Thyroid gland (tissue), 4 donors: ENCODE data around the gene SEMA5A. TPM values are rescaled to one million over a fixed set of nuclear protein-coding genes. Genes with fewer than 3 reads are reported as not detected.

Experiments used
- DNase-seq, 2 donors: peaks; one replicate each; pipeline ENCODE4 v3.0.0-alpha.2; 2019
- H3K27ac ChIP-seq, 3 donors: fragments of 200-600 bp; sonication (generic); 1 replicate in 2 of 3; 2 replicates in 1 of 3; pipeline ENCODE4 v1.5.1; 2016 to 2019; ENCODE audit warnings: mild to moderate bottlenecking in 1 of 3, moderate library complexity in 1 of 3
- H3K27me3 ChIP-seq: fragments of 200-600 bp; sonication (generic); one replicate; pipeline ENCODE4 v1.5.1; 2019
- H3K36me3 ChIP-seq, 2 donors: fragments of 200-600 bp; sonication (generic); one replicate each; pipeline ENCODE4 v1.5.1; 2016 to 2019
- H3K4me1 ChIP-seq, 2 donors: fragments of 200-600 bp; sonication (generic); one replicate each; pipeline ENCODE4 v1.5.1; 2017 to 2019
- H3K4me3 ChIP-seq, 3 donors: fragments of 200-600 bp; sonication (generic); replicated peaks in 1 of 3; 1 replicate in 2 of 3; 2 replicates in 1 of 3; pipeline ENCODE4 v1.5.1; 2016; ENCODE audit warnings: mild to moderate bottlenecking in 1 of 3
- H3K9me3 ChIP-seq: fragments of 200-600 bp; sonication (generic); one replicate; pipeline ENCODE4 v1.5.1; 2017
- CTCF ChIP-seq, 6 experiments: fragments of 200-600 bp in 3 of 6; fragments of 450-650 bp in 3 of 6; sonication (generic) in 3 of 6; IDR thresholded peaks; one replicate each; pipeline ENCODE4 v1.5.1; 2016 to 2019; ENCODE audit warnings: antibody characterized with exemption in 6 of 6, mild to moderate bottlenecking in 2 of 6, inconsistent platforms in 1 of 6, moderate library complexity in 1 of 6
- POLR2A ChIP-seq, 2 donors: fragments of 450-650 bp; IDR thresholded peaks; one replicate each; pipeline ENCODE4 v1.6.1; 2017; ENCODE audit warnings: antibody characterized with exemption in 2 of 2, mild to moderate bottlenecking in 2 of 2, moderate library complexity in 1 of 2
- WGBS, 2 donors: methylation state at CpG; one replicate each; pipeline ENCODE4 v1.1.5; 2017; 5-methylcytosine and 5-hydroxymethylcytosine counted together
- intact Hi-C: fragments of 100-400 bp; cut with DNase I; formaldehyde crosslinking; loops from one replicate; pipeline ENCODE4 v1.15.1; 2023
- total RNA-seq, 4 donors: library from RNA; depleted of rRNA; stranded (reverse); fragments of >200 nt; gene quantifications; one replicate each; pipeline ENCODE4 v1.2.3, GENCODE V29; 2016

SEMA5A gene
- total RNA-seq, 4 donors from 2014 or later = 1.8 to 8.4 (median 3.8) TPM

- intact Hi-C loops = loop anchor here (5.0 kb wide), 1 partner anchor 182 kb away; no protein-coding TSS in a partner anchor
- H3K9me3 ChIP-seq = no peaks in the 10 kb centered on the region
Observed at GRCh38 chr5:9544056-9544455, 1.8 kb downstream of the SEMA5A start.

GRCh38 chr5:9543311-9543920 lies 2.5 kb downstream of the SEMA5A start:
- DNase-seq = no peak
- no peaks in the 10 kb centered on the region for H3K9me3 ChIP-seq
- intact Hi-C loops = loop anchor here (5.0 kb wide), 1 partner anchor 181 kb away; no protein-coding TSS in a partner anchor
- 74 to 76% methylated on average over 10 of the region's 10 CpGs for WGBS, 2 donors
- no peaks in the 10 kb centered on the region for H3K27me3 ChIP-seq
- TF ChIP-seq CTCF (IDR thresholded peaks at IDR 0.05) (no peak), POLR2A (IDR thresholded peaks at IDR 0.05) (no peak)
- no peak overlapping the region for H3K27ac ChIP-seq
- H3K36me3 ChIP-seq = no peaks in the 10 kb centered on the region
- H3K4me3 ChIP-seq = no peak overlapping the region
- H3K4me1 ChIP-seq = peaks cover 15 to 24% of the 10 kb centered on the region in 2 donors

More at GRCh38 chr5:9544056-9544455, 1.8 kb downstream of the SEMA5A start:
- Histone ChIP-seq H3K36me3 (no peaks in the 10 kb centered on the region), H3K4me1 (peaks cover 15 to 24% of the 10 kb centered on the region in 2 donors), H3K4me3 (peak overlapping the region in 1 of 3 donors; percentile 62), H3K27me3 (no peaks in the 10 kb centered on the region), H3K27ac (peak overlapping the region in 1 of 3 donors; percentile 21)
- WGBS, 2 donors = 27 to 31% methylated on average over 6 of the region's 6 CpGs
- TF ChIP-seq CTCF (IDR thresholded peaks at IDR 0.05) = no peak
- TF ChIP-seq POLR2A (IDR thresholded peaks at IDR 0.05) = no peak
- no peak for DNase-seq

- WGBS, 2 donors = 48 to 49% methylated on average over 7 of the region's 7 CpGs
- H3K27ac ChIP-seq = peak overlapping the region in 1 of 3 donors; percentile 3
Observed at GRCh38 chr5:9540791-9541190, 5.1 kb downstream of the SEMA5A start.

GRCh38 chr5:9538504-9538903 lies 7.4 kb downstream of the SEMA5A start:
- no peak for TF ChIP-seq CTCF (IDR thresholded peaks at IDR 0.05)
- no peak for TF ChIP-seq POLR2A (IDR thresholded peaks at IDR 0.05)
- no peak overlapping the region for H3K4me3 ChIP-seq
- no peaks in the 10 kb centered on the region for H3K9me3 ChIP-seq
- H3K27me3 ChIP-seq = no peaks in the 10 kb centered on the region
- no peaks in the 10 kb centered on the region for H3K36me3 ChIP-seq
- intact Hi-C loops = no loop called here
- DNase-seq = no peak
- H3K4me1 ChIP-seq = no peaks in the 10 kb centered on the region
- no peak overlapping the region for H3K27ac ChIP-seq
- 83 to 89% methylated on average over 7 of the region's 7 CpGs for WGBS, 2 donors

More at GRCh38 chr5:9540791-9541190, 5.1 kb downstream of the SEMA5A start:
- Histone ChIP-seq H3K27me3 (no peaks in the 10 kb centered on the region), H3K4me3 (no peak overlapping the region), H3K4me1 (peaks cover 13 to 15% of the 10 kb centered on the region in 2 donors), H3K36me3 (no peaks in the 10 kb centered on the region), H3K9me3 (no peaks in the 10 kb centered on the region)
- intact Hi-C loops = loop anchor here (5.0 kb wide), 1 partner anchor 178 kb away; no protein-coding TSS in a partner anchor
- DNase-seq = no peak
- TF ChIP-seq CTCF (IDR thresholded peaks at IDR 0.05) = no peak
- TF ChIP-seq POLR2A (IDR thresholded peaks at IDR 0.05) = no peak
